MM.1S (cell line): Measurements from ENCODE around the gene LRMDA.

ENCODE experiments used
- DNase-seq: peaks from one replicate; pipeline ENCODE4 v3.0.0-alpha.2; 2015
- H2AFZ ChIP-seq: fragments of 300-600 bp; sonication (generic); 2 replicates; pipeline ENCODE4 v1.6.0; 2016; ENCODE audit warnings: antibody characterized with exemption, low read length
- H3F3A ChIP-seq: fragments of 300-600 bp; sonication (generic); 2 replicates; pipeline ENCODE4 v1.6.1; 2016; ENCODE audit warnings: mild to moderate bottlenecking, antibody characterized with exemption, low read length, moderate library complexity, mixed read lengths; ENCODE audit not compliant: insufficient read depth
- H3K27ac ChIP-seq: fragments of 300-600 bp; sonication (generic); 2 replicates; pipeline ENCODE4 v1.5.1; 2016; ENCODE audit warnings: mild to moderate bottlenecking, low read length
- H3K27me3 ChIP-seq: fragments of 300-600 bp; sonication (generic); replicated peaks from 2 replicates; pipeline ENCODE4 v1.6.0; 2016; ENCODE audit warnings: low read length; ENCODE audit not compliant: insufficient read depth
- H3K36me3 ChIP-seq: fragments of 300-600 bp; sonication (generic); replicated peaks from 2 replicates; pipeline ENCODE4 v1.6.1; 2016; ENCODE audit warnings: mild to moderate bottlenecking, low read length, mixed read lengths; ENCODE audit not compliant: insufficient read depth
- H3K4me1 ChIP-seq: fragments of 300-600 bp; sonication (generic); 2 replicates; pipeline ENCODE4 v1.6.1; 2016; ENCODE audit warnings: low read length, mixed read lengths
- H3K4me2 ChIP-seq: fragments of 300-600 bp; sonication (generic); 2 replicates; pipeline ENCODE4 v1.6.0; 2016; ENCODE audit warnings: low read depth, low read length
- H3K4me3 ChIP-seq: fragments of 300-600 bp; sonication (generic); 2 replicates; pipeline ENCODE4 v1.5.1; 2016; ENCODE audit warnings: low read length, mixed read lengths
- H3K79me2 ChIP-seq: fragments of 300-600 bp; sonication (generic); 2 replicates; pipeline ENCODE4 v1.6.1; 2016; ENCODE audit warnings: mixed run types, low read length, mixed read lengths
- H3K9ac ChIP-seq: fragments of 300-600 bp; sonication (generic); 2 replicates; pipeline ENCODE4 v1.6.1; 2016; ENCODE audit warnings: low read length, mixed read lengths
- H3K9me2 ChIP-seq: fragments of 300-600 bp; sonication (generic); replicated peaks from 2 replicates; pipeline ENCODE4 v1.6.1; 2016; ENCODE audit warnings: mild to moderate bottlenecking, low read length, mixed read lengths; ENCODE audit not compliant: insufficient read depth
- H3K9me3 ChIP-seq: fragments of 300-600 bp; sonication (generic); replicated peaks from 2 replicates; pipeline ENCODE4 v1.6.1; 2016; ENCODE audit warnings: mild to moderate bottlenecking, low read length, mixed read lengths; ENCODE audit not compliant: insufficient read depth
- H4K20me1 ChIP-seq: fragments of 300-600 bp; sonication (generic); 2 replicates; pipeline ENCODE4 v1.6.1; 2016; ENCODE audit warnings: mild to moderate bottlenecking, low read length, moderate library complexity, mixed read lengths; ENCODE audit not compliant: insufficient read depth
- EZH2 ChIP-seq: fragments of 300-600 bp; sonication (generic); optimal IDR thresholded peaks from 2 replicates; pipeline ENCODE3; 2017; ENCODE audit warnings: low read depth, mild to moderate bottlenecking, antibody characterized with exemption, low read length, mixed read lengths
- EZH2phosphoT487 ChIP-seq: fragments of 300-600 bp; sonication (generic); IDR thresholded peaks from 2 replicates; pipeline ENCODE4 v1.6.1; 2018; ENCODE audit warnings: antibody characterized with exemption, low read length
- TF ChIP-seq, protein P1 (sequence below): fragments of 300-600 bp; sonication (generic); IDR thresholded peaks from 2 replicates; pipeline ENCODE4 v1.5.1; 2016; ENCODE audit warnings: antibody characterized with exemption, low read length, mixed read lengths

LRMDA gene

GRCh38 chr10:75878586-75878985 lies 447.2 kb downstream of the LRMDA start:
- Histone ChIP-seq H2AFZ (no peak overlapping the region), H3K9ac (no peak overlapping the region), H3K9me3 (no peaks in the 10 kb centered on the region), H3K9me2 (no peaks in the 10 kb centered on the region), H3K4me3 (no peak overlapping the region), H3K27ac (no peak overlapping the region), H4K20me1 (no peaks in the 10 kb centered on the region), H3K4me2 (no peak overlapping the region), H3K79me2 (no peaks in the 10 kb centered on the region), H3K27me3 (no peaks in the 10 kb centered on the region), H3K4me1 (no peaks in the 10 kb centered on the region), H3F3A (no peaks in the 10 kb centered on the region), H3K36me3 (no peaks in the 10 kb centered on the region)
- DNase-seq = no peak
- TF ChIP-seq, protein P1, sequence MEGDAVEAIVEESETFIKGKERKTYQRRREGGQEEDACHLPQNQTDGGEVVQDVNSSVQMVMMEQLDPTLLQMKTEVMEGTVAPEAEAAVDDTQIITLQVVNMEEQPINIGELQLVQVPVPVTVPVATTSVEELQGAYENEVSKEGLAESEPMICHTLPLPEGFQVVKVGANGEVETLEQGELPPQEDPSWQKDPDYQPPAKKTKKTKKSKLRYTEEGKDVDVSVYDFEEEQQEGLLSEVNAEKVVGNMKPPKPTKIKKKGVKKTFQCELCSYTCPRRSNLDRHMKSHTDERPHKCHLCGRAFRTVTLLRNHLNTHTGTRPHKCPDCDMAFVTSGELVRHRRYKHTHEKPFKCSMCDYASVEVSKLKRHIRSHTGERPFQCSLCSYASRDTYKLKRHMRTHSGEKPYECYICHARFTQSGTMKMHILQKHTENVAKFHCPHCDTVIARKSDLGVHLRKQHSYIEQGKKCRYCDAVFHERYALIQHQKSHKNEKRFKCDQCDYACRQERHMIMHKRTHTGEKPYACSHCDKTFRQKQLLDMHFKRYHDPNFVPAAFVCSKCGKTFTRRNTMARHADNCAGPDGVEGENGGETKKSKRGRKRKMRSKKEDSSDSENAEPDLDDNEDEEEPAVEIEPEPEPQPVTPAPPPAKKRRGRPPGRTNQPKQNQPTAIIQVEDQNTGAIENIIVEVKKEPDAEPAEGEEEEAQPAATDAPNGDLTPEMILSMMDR = no peak
- no peak for TF ChIP-seq EZH2phosphoT487
- TF ChIP-seq EZH2 = no peak

DNA sequence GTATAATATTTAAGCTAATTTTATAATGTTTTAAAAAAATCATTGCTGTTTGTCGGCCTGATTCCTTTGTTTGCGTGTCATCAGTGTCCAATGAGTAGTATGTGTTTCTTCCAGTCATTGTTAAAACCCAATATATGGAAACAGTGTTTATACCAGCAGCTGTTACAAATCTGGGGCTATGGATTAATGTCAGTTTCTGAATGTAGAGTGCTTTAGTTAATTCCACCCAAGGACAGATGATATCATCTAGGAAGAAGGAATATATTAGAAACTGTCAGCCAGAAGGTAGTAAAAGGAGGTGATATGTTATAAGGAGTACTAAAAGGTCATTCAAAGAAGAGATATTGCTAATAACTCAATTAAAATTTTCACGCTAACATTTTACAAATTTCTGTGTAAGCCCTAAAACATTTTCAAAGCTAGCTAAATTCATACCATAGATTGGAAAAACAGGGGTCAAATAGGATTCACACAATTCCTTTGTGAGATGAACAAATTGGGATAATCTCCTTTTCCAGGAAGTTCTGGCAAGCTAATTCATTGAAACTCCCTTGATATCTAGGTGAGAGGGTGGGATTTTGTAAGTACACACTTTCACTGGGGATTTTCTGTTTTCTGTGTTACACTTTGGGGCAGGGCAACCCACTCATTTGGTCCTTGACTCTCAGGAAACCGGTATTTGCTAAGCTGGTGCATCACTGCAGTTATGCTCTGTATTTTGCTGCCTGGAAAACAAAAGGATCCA lies 448.8 kb downstream of the LRMDA start:
- H3F3A ChIP-seq = no peaks in the 10 kb centered on the region
- H3K4me1 ChIP-seq = no peaks in the 10 kb centered on the region
- H3K9me2 ChIP-seq = no peaks in the 10 kb centered on the region
- no peaks in the 10 kb centered on the region for H3K27me3 ChIP-seq
- no peak overlapping the region for H2AFZ ChIP-seq
- H4K20me1 ChIP-seq = no peaks in the 10 kb centered on the region
- no peak overlapping the region for H3K4me3 ChIP-seq
- TF ChIP-seq EZH2 (no peak), EZH2phosphoT487 (no peak)
- TF ChIP-seq, protein P1 = no peak
- H3K36me3 ChIP-seq = no peaks in the 10 kb centered on the region
- no peak for DNase-seq
- H3K9ac ChIP-seq = no peak overlapping the region
- no peak overlapping the region for H3K4me2 ChIP-seq
- no peaks in the 10 kb centered on the region for H3K79me2 ChIP-seq
- H3K27ac ChIP-seq = no peak overlapping the region
- H3K9me3 ChIP-seq = no peaks in the 10 kb centered on the region

DNA sequence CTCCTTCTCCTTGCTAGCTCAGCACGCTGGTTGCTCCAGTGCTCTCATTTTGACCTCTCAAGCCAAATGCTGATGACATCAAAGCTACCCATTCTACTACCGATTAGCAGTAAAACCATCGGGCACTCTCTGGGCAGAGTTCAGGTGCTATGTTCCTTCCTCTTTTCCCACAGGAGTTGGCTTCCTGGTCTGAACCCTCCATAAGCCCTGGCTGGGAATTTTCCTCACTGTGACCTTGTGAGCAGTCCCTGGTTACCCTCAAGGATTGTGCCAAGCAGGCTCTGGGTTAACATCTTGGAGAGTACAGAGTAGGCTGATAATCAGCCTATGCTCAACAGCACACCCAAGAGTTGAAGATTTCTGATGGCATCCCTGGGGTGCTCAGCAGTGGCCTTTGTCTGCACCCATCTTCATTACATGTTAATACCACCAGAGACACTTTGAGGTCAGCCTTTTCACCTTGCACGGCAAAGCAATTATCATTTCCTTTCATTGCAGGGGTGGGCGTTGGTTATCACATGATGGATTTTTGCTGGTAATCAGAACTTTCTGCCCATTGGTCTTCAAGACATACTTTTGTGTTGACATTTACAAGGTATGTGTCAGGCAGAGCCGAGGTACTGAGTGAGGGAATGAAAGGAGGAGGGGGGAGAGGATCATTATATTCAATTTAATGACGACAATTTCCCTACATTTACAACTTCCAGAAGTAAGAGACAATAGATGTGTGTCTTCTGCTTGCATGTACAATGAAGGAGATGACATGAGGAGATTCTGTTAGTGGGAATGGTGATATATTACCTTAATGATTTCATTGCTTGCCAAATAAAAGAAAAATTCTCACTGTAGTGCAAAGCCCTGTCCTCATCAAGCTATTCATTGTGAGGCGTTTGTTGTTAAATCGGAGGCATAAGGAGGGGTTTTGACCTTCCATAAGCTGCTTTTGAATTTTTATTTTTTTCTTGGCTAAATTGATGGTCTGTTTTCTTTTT lies 452.0 kb downstream of the LRMDA start:
- DNase-seq = no peak
- Histone ChIP-seq H3K79me2 (no peaks in the 10 kb centered on the region), H3K36me3 (no peaks in the 10 kb centered on the region), H4K20me1 (no peaks in the 10 kb centered on the region), H2AFZ (no peak overlapping the region), H3K4me1 (no peaks in the 10 kb centered on the region), H3K4me2 (no peak overlapping the region), H3K9ac (no peak overlapping the region), H3K27me3 (no peaks in the 10 kb centered on the region), H3K27ac (no peak overlapping the region), H3F3A (no peaks in the 10 kb centered on the region), H3K4me3 (no peak overlapping the region), H3K9me2 (no peaks in the 10 kb centered on the region), H3K9me3 (no peaks in the 10 kb centered on the region)
- TF ChIP-seq, protein P1 = no peak
- no peak for TF ChIP-seq EZH2
- no peak for TF ChIP-seq EZH2phosphoT487
